DMS114 treated with DMSO at 0.1 percent for 48 hours (cell line): ENCODE measurements around the gene GCNT2.
"Not testable (repeated sequence)": the region's sequence is repeated elsewhere in the genome, so short reads cannot be mapped to it uniquely, and the experiment has no call there.

ENCODE experiments used
- DNase-seq: peaks from one replicate; lab custom pipeline; 2025; ENCODE audit not compliant: unreplicated experiment; lab: John Stamatoyannopoulos, UW

Gene GCNT2

DNA sequence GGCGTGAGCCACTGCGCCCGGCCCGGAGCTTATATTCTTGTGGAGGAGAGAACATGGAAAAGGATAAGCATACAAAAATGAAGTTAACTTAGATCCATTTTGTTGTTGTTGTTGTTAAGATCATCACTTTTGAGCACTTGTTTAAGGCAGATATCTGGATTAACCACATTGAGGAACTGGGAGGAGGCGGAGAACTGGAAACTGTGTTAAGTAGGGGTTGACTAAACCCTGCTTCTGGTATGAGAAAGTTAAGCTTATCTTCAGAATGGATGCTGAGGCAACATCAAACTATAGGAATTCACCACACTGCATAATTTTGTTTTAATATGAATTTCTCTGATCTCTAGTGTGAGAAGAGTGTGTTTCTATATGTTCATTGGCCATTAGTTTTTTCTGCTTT is 57.6 kb downstream of the GCNT2 start:
- DNase-seq, result no peak

DNA sequence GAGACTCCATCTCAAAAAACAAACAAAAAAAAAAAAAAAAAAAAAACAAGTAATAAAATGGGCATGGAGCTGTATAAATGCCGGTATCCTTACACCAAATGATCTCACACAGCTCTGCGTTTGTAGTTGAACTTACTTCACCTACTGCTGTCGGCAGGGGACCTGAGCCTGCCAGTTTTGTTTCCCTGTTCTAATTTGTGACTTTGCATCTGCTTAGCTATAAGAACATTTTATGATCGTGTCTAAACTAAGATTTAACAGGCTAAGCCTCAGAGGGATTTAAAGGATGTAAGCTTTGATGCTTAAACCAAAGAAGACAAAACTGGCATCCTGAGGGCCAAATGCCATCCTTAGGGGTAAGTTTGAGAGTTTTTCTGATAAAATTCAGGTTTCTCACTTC is 58.7 kb downstream of the GCNT2 start:
- no peak for DNase-seq

DNA sequence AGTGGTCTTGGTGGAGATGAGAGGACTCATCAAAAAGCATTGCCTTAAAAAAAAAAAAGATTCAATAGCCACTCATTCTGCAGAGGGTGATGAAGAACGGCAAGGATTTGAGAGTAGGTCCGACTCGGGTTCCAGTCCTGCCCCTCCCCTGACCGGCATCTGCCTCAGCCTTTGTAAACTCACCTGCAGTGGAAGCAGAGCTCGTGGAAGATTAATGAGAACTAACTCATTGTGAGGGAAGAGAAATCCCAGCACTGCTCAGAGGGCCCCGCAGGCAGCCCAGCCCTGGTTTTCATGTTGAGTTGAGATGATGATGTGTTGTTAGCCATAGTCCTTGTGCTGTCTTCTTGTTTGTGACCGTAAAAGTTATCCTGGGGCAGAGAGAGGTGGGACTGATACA is 59.4 kb downstream of the GCNT2 start:
- DNase-seq, result no peak

DNA sequence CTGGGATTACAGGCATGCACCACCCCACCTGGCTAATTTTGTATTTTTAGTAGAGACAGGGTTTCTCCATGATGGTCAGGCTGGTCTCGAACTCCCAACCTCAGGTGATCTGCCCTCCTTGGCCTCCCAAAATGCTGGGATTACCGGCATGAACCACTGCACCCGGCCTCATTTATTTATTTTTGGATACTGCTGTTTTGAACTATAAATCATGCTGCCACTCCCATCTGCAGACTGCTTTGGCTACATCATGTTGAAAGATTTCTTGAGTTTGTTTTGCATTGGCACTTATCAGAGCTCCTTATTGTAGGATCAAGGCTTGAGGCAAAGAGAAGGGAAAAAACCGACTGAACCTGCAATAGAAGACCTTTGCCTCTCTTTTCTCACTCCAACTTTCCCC is 60.3 kb downstream of the GCNT2 start:
- not testable (repeated sequence) for DNase-seq

DNA sequence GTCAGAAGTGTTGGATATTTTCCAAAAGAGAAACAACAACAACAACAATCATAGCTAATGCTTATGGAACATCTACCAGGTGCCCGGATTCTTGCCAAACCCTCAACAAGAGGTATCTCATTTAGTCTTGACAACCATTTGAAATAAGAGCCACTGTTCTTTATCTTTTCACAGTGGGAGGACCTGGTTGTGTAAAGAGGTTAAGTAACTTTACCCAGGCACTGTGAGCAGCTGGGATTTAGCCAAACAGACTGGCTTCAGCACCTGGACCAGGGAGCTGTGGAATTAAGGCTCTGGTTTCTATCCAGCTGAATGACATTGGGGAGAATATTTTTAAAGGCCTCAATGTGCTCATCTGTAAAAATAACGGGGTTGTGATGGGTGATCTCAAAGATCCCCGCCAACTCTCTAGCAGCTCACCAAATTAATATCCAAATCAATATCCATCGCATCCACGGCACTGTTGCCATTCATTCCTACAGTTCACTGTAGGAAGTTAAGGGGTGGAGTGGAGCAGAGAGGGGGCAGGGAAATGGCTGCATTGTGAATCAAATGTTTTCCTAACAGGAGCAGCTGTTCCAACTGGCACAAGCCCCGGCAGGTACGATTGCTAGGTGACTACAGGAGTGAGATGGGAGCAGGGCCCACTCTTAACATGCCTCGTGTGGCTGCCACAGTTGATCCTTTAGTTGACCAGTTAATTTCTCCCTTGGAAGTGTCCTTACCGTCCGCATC is 61.8 kb downstream of the GCNT2 start:
- no peak for DNase-seq

DNA sequence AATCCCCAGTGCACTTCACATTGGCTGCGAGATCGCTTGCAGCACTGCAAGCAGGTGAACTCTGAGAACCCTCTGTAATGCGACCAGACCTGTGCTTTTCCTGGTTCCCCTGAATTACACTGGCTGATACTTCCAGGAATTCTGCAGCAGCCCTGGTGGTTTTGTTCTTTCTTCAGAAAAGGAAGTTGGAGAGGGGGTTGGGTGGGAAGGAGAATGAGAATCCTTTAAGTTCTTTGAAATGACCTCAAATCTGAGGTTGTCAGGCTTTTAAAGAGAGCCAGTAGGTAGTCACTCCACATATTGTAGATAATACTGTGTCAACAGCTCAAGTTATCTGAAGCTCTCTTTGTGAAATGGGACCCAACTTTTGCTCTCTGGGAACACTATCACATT is 62.4 kb downstream of the GCNT2 start:
- no peak for DNase-seq

DNA sequence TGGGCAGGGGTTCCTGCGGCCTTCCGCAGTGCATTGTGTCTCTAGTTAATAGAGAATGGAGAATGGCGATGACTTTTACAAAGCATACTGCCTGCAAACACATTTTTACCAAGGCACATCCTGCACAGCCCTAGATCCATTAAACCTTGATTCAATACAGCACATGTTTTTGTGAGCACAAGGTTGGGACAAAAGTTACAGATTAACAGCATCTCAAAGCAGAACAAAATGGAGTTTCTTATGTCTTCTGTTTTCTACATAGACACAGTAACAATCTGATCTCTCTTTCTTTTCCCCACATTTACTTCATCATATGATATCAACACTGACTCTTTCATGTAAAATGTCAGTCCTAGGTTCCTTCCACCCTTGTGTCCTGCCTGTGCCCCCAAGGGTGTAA is 63.5 kb downstream of the GCNT2 start:
- no peak for DNase-seq

DNA sequence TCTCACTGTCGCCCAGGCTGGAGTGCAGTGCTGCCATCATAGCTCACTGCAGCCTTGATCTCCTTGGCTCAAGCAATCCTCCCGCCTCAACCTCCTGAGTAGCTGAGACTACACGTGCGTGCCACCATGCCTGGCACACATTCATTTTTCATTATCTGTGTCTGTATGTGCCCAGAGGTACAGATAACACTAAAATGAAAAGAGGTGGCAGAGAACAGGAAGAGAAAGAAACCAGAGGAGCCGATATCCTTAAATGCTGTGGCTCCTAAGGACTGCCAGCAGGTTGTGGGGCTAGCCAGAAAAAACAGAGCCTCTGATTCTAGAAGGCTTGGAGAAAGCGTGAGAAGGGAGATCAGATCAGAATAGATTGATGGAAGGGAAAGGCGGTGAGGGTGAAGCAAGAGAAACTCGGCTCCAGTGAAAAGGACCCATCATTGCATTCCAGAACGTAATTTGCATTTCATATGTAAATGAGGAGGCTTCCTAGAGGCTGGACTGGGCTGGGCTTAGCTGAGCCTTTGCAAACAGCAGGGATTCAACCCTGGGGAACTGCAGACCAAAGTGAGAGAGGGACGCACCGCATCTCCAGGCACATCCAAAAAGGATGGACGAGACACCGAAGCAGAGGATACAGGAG is 64.2 kb downstream of the GCNT2 start:
- DNase-seq, result no peak

DNA sequence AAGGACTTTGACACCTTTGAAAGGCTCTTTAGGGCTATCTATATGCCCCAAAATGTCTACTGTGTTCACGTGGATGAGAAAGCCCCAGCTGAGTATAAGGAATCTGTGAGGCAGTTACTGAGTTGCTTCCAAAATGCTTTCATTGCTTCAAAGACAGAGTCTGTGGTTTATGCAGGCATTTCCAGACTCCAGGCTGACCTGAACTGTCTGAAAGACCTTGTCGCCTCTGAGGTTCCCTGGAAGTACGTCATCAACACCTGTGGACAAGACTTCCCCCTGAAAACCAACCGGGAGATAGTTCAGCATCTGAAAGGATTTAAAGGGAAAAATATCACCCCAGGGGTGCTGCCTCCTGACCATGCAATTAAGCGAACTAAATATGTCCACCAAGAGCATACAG is 65.2 kb downstream of the GCNT2 start:
- no peak for DNase-seq

DNA sequence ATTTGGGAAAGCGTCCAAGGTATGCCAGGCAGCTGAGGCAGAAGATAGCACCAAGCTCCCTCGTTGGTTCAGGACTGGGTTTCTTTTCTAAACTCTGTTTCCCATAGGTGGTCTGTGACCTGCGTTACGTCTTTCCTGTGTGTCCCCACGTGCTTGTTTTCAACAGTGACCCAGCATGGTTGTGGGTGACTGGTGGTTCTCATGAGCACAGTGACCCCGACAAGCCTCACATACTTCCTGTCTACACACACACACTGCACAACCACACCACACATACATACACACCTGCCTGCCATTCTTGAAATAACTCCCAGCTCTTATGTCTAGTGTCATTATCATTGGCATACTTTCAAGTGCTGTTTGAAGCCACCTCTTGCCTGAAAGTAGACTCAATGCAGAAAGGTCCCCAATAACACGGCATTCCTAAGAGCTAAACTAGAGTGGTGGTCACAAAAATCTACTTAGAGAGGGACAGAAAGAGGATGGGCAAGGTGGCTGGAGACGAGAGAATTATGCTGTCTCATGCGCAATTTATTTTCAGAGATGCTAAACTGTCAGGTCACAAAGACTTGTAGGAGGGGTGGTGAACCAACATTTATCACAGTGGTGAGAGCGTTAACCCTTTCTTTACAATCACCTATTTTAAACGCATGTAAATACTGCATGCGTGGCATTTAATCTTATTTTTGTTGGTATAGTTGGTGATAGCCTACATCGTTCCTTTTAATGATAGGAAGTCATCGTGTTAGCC is 66.7 kb downstream of the GCNT2 start:
- DNase-seq, result no peak

DNA sequence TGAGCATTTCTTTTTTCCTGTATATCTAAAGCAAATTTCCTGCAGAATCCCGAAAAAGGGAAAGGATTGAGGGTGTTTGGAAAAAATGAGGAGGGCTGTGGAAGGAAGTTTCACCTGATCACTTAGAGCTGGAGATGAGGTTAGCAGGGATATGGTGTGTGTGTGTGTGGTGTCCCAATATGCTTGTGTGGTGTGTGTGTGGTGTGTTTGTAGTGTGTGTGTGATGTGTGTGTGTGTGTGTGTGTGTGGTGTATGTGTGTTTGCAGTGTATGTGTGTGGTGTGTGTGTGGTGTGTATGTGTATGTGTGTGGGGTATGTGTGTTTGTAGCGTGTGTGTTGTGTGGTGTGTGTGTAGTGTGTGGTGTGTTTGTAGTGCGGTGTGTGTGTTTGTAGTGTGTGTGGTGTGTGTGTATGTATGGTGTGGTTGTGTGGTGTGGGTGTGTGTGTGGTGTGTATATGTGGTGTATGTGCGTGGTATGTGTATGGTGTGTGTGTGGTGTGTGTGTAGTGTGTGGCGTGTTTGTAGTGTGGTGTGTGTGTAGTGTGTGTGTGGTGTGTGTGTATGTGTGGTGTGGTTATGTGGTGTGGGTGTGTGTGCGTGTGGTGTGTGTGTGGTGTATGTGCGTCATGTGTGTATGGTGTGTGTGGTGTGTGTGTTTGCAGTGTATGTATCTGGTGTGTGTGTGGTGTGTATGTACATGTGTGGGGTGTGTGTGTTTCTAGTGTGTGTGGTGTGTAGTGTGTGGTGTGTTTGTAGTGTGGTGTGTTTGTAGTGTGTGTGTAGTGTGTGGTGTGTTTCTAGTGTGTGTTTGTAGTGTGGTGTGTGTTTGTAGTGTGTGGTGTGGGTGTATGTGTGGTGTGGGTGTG is 67.6 kb downstream of the GCNT2 start:
- DNase-seq, result no peak

DNA sequence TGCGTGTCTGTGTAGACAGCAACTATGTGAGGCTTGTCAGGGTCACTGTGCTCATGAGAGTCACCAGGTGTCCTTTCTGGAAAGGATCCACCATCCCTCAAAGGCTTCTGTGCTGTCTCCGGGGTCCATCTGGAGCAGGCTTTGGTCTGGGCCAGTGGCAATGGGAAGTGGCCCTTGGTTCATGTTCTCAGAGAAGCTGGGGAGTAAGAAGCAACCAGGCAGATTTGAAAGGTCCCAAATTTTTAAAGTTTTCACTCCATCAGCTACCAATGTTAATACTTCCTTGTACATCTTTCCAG is 68.2 kb downstream of the GCNT2 start:
- no peak for DNase-seq

DNA sequence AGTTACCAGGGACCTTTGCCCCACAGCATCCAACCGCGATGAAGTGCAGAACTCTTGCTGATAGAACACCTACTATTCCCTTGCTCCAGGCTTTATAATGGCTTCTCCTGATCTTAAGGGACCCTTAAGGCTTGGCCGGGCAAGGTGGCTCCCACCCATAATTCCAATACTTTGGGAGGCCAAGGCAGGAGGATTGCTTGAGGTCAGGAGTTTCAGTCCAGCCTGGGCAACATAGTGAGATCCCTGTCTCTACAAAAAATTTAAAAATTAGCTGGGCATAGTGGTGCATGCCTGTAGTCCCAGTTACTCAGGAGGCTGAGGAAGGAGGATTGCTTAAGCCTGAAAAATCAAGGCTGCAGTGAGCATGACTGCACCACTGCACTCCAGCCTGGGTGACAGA is 68.8 kb downstream of the GCNT2 start:
- no peak for DNase-seq

DNA sequence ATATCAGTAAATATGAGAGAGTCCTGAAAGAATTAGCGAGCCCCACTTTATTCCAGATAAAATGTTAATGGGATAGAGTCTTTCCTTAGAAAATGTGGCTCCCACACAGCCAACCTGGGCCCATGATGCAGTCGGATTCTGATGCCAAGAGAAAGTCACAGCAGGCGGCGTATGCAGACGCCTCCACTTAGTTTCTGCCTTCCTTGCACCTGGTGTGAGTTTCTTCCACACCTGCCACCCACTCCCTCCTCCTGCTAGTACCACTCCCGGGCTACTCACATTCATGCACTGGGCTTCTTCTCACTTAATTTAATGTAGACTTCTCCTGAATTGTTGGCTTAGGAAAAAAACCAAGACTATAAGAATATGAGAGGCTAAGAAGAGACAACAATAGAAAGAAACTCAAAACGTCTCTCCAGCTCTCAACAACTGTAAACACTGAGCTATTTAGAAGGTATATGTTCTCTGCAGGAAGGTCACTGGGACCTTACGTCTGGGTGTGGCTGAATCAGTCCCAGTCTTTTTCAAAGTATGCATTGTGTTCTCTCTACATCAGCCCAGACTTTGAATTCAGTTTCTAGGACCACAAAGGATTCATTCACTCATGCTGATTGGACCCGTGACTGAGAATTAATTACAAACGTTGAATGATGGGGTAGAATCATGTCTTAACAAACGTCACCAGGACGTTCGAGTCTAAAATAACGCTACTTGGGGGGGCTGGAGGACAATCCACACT is 70.4 kb downstream of the GCNT2 start:
- no peak for DNase-seq

DNA sequence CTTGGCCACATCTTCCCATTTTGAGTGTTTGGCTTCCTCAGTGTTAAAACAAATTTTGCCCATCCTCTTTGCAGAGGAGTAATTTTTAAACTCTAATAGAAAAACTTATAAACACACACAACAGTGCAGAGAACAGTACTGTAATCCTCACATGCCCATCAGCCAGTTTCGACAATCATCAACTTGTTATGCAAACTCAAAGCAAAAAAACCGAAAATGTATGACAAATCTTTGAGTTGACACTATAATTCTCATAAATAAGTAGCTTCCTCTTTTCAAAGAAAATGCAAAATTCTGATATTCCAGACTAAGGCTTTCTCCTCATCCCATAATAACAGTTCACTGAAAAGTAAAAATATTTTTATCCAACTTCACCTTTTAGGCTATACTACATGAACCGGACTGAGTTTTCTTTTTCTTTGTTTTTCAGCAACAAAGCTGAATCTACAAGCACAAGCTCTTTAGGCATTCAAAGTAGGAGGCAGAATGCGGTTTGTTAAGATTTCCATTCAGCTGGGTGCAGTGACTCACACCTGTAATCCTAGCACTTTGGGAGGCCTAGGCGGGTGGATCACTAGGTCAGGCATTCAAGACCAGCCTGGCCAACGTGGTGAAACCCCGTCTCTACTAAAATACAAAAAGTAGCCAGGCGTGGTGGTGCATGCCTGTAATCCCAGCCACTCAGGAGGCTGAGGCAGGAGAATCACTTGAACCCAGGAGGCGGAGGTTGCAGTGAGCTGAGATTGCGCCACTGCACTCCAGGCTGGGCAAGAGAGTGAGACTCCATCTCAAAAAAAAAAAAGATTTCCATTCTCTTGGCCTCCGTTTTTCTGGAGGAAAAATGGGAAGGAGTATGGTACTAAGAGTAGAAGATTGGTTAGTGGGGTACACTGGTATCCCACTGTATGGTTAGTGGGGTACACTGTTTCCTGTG is 74.8 kb downstream of the GCNT2 start:
- DNase-seq, result no peak

DNA sequence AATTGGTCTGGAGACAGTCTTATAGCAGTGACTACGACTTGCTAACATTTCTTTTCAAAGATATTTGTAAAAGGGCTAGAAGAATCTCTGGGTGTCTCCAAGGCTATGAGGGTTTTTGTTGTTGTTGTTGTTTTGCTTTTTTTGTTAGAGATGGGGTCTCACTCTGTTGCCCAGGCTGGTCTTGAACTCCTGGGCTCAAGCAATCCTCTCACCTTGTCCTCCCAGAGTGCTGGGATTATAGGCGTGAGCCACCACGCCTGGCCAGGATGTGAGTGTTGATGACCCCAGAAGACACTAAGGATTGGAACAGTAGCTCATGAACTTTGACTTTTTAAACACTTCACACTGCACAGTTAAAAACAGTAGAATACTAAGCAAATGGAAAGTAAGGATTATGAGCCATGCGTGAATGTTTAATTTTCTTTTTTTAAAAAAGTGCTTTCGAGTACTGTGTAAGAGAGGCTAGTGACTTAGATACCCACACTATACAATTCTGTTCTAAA is 76.4 kb downstream of the GCNT2 start:
- no peak for DNase-seq

DNA sequence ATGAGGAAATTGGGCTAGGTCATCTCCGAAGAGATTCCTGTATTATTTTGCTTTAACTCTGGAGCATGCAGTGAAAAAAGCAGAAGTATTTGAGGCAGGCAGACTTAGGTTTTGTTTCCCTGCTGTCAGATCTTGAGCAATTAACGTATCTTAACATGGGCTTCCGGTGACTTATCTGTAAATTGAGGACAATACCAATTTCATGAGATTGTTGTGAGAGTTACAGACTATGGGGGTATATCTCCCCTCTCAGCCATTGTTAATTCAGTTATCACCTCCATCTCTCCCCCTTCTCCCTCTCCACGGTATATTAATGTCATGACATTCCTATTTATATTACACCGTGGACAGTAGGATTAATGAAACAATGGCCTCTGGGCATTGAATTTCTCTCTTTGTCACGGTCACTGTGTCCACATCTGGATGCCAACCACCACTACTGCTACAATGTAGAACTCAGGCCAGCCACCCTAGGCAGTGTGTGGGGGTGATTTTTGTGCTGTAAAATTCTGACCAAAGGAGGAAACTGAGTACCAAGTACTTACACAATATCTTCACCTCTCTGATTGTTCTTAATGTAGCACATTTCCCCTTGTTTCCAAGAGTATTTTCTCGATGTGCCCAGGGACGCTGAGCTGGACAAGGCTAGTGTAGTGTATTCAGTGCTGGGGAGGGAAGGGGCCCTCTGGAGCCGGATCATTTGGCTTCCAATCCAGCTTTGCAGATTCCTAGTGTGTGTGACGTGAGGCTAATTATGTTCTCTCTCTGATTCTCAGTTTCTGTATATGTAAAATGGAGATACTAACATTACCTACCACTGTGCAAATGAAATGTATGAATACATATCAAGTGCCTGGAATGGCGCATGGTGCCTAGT is 77.2 kb downstream of the GCNT2 start:
- no peak for DNase-seq

DNA sequence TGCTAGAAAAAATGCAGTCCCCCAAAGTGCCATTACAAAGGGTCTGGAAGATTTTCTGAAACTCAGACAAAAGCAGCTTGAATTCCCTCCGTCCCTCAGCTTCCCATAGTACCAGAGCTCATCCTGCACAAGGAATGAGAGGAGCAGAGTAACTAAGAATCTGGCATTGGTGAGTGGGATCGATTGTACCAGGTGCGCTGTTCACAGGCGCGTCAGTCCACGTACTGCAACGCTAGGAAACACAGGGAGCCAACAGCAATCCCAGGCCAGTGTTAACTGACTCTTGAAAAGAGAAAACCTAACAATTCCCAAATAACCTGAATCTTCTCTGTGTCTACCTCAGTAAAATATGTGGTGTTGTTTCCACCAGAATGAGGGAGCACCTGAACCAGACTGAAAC is 77.9 kb downstream of the GCNT2 start:
- DNase-seq, result no peak

DNA sequence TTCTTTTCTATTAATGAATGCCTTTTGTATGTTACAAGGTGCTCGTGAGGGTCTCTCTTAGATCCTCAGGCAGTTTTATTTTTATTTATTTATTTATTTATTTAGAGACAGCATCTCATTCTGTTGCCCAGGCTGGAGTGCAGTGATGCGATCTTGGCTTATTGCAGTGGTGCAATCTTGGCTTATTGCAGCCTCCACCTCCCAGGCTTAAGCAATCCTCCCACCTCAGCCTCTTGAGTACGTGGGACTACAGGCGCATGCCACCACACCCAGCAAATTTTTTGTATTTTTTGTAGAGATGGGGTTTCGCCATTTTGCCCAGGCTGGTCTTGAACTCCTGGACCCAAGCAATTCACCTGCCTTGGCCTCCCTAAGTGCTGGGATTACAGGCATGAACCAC is 79.5 kb downstream of the GCNT2 start:
- DNase-seq, result not testable (repeated sequence)
